OCI-LY3 (cell line): ENCODE measurements around the gene CCDC136.

Experiments used
- H2AFZ ChIP-seq: fragments of 200-600, 300-600 bp; shearing (Covaris generic); 2 replicates; pipeline ENCODE4 v1.6.0; 2014; ENCODE audit warnings: antibody characterized with exemption, low read depth, low read length
- H3K27ac ChIP-seq: fragments of 200-600, 300-600 bp; sonication (generic); 2 replicates; pipeline ENCODE4 v1.5.1; 2014; ENCODE audit warnings: mild to moderate bottlenecking, low read length, moderate library complexity, mixed read lengths
- H3K27me3 ChIP-seq: fragments of 200-600, 300-600 bp; sonication (generic); 2 replicates; pipeline ENCODE4 v1.6.1; 2014; ENCODE audit warnings: low read depth, low read length, mixed read lengths
- H3K36me3 ChIP-seq: fragments of 200-600, 300-600 bp; sonication (generic); replicated peaks from 2 replicates; pipeline ENCODE3; 2014; ENCODE audit warnings: low read depth, low read length, mixed read lengths
- H3K4me1 ChIP-seq: fragments of 300-600, 200-600 bp; sonication (generic); 2 replicates; pipeline ENCODE4 v1.6.1; 2014; ENCODE audit warnings: low read length, mixed read lengths
- H3K4me2 ChIP-seq: fragments of 200-600, 300-600 bp; sonication (generic); 2 replicates; pipeline ENCODE4 v1.6.1; 2014; ENCODE audit warnings: low read length, mixed read lengths
- H3K4me3 ChIP-seq: fragments of 300-600, 200-600 bp; sonication (generic); 2 replicates; pipeline ENCODE4 v1.5.1; 2014; ENCODE audit warnings: antibody characterized with exemption, mild to moderate bottlenecking, low read length, moderate library complexity
- H3K79me2 ChIP-seq: fragments of 300-600, 200-600 bp; shearing (Covaris generic); 2 replicates; pipeline ENCODE4 v1.6.1; 2014; ENCODE audit warnings: mild to moderate bottlenecking, low read length, mixed read lengths
- H3K9ac ChIP-seq: fragments of 300-600, 200-600 bp; shearing (Covaris generic); 2 replicates; pipeline ENCODE4 v1.6.0; 2014; ENCODE audit warnings: mild to moderate bottlenecking, low read length, moderate library complexity
- H3K9me3 ChIP-seq: fragments of 200-600, 300-600 bp; shearing (Covaris generic); 2 replicates; pipeline ENCODE4 v1.6.1; 2014; ENCODE audit warnings: low read length, mixed read lengths; ENCODE audit not compliant: insufficient read depth
- H4K20me1 ChIP-seq: fragments of 200-600, 300-600 bp; sonication (generic); 2 replicates; pipeline ENCODE4 v1.6.1; 2016; ENCODE audit warnings: low read length, mixed read lengths; ENCODE audit not compliant: insufficient read depth
- EZH2phosphoT487 ChIP-seq: fragments of 200-600 bp; shearing (Covaris generic); IDR thresholded peaks from 2 replicates; pipeline ENCODE4 v1.6.1; 2018; ENCODE audit warnings: antibody characterized with exemption, mixed run types, low read depth
- TF ChIP-seq, protein P1 (sequence below): fragments of 200-600, 300-600 bp; sonication (generic); IDR thresholded peaks from 2 replicates; pipeline ENCODE4 v1.5.1; 2014; ENCODE audit warnings: antibody characterized with exemption, low read length, low read depth

Gene CCDC136

DNA sequence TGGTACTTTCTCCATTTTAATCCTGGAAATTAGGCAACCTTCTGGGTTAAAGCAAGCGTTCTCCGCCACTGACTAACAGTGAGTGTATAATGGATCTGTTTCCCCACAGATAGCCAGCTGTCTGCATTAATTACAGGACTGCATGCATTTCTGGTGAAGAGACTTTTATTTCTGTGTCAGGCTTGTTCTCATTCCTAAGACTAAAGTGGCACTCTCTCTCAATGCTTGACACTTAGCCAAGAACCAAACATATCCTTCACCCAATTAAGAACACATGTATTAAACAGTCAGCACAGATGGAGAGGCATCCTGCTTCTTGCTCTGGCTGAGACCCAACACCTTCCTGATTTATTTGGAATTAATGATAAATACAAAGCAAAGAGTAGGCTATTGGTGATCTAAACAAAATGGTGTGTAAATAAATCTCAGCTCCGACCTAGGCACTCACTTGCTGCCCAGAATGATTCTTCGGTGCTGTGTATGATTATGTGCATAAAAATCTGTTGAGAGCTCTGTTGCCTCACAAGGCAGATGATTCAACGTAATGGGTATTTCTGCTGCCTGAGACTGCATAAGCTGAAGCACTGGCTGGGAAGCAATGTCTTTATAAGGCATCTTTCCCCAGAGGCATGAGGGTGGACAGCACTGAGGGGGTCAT lies 35.8 kb upstream of the CCDC136 start:
- Histone ChIP-seq H3K9me3 (no peaks in the 10 kb centered on the region), H3K4me2 (no peak overlapping the region), H3K79me2 (peaks cover 26% of the 10 kb centered on the region), H3K9ac (no peak overlapping the region), H3K27me3 (no peaks in the 10 kb centered on the region), H3K4me3 (no peak overlapping the region), H4K20me1 (peaks cover 14% of the 10 kb centered on the region), H3K36me3 (peaks cover 55% of the 10 kb centered on the region), H3K27ac (no peak overlapping the region), H3K4me1 (no peaks in the 10 kb centered on the region), H2AFZ (no peak overlapping the region)
- TF ChIP-seq, protein P1, sequence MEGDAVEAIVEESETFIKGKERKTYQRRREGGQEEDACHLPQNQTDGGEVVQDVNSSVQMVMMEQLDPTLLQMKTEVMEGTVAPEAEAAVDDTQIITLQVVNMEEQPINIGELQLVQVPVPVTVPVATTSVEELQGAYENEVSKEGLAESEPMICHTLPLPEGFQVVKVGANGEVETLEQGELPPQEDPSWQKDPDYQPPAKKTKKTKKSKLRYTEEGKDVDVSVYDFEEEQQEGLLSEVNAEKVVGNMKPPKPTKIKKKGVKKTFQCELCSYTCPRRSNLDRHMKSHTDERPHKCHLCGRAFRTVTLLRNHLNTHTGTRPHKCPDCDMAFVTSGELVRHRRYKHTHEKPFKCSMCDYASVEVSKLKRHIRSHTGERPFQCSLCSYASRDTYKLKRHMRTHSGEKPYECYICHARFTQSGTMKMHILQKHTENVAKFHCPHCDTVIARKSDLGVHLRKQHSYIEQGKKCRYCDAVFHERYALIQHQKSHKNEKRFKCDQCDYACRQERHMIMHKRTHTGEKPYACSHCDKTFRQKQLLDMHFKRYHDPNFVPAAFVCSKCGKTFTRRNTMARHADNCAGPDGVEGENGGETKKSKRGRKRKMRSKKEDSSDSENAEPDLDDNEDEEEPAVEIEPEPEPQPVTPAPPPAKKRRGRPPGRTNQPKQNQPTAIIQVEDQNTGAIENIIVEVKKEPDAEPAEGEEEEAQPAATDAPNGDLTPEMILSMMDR: no peak
- no peak for TF ChIP-seq EZH2phosphoT487

DNA sequence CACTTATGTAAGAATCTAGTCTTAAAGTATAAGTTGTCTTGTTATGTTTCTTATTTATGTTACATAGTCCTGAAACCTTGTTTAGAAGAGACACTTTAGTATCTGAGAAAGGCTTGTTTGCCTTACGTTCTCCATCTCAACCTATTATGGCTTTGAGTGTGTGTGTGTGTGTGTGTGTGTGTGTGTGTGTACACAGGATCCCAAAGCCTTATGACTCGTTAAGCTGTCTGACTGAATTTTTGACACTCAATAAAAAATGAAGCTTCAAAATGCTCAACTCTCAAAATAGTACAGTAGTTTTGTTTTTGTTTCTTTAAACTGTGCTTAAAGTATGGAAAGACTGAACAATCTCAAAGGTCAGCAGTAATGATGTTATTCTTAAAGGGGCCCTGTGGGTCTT lies 34.6 kb upstream of the CCDC136 start:
- Histone ChIP-seq H2AFZ (no peak overlapping the region), H3K9ac (no peak overlapping the region), H4K20me1 (peaks cover 14% of the 10 kb centered on the region), H3K36me3 (peaks cover 62% of the 10 kb centered on the region), H3K79me2 (peaks cover 22% of the 10 kb centered on the region), H3K4me2 (no peak overlapping the region), H3K4me1 (no peaks in the 10 kb centered on the region), H3K27ac (no peak overlapping the region), H3K27me3 (no peaks in the 10 kb centered on the region), H3K4me3 (no peak overlapping the region), H3K9me3 (no peaks in the 10 kb centered on the region)
- no peak for TF ChIP-seq EZH2phosphoT487
- TF ChIP-seq, protein P1: no peak

DNA sequence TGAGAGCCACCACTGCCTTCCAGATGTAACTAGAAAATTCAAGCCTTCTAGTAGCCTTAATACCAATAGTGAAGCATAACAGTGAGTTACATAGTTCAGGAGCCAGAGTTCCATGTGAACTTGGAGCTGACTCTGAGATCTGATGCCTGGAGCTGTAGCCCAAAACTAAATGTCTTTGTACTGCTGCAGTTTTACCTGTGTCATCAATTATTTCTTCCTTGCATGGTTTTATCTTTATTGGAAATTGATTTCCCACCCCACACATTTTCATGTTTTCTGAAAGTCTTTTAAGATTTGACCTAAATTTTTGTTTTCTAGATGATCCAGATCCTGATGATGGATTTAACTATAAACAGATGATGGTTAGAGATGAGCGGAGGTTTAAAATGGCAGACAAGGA lies 33.2 kb upstream of the CCDC136 start:
- no peak overlapping the region for H3K4me2 ChIP-seq
- H4K20me1 ChIP-seq: 0 out of 2 replicates have a peak, but pooled peaks cover 9% of the 10 kb centered on the region
- no peak overlapping the region for H3K4me3 ChIP-seq
- TF ChIP-seq EZH2phosphoT487: no peak
- TF ChIP-seq, protein P1: no peak
- no peak overlapping the region for H3K9ac ChIP-seq
- peaks cover 58% of the 10 kb centered on the region for H3K36me3 ChIP-seq
- H3K9me3 ChIP-seq: no peaks in the 10 kb centered on the region
- H3K79me2 ChIP-seq: peaks cover 19% of the 10 kb centered on the region
- H3K4me1 ChIP-seq: no peaks in the 10 kb centered on the region
- H3K27me3 ChIP-seq: no peaks in the 10 kb centered on the region
- no peak overlapping the region for H3K27ac ChIP-seq
- no peak overlapping the region for H2AFZ ChIP-seq

GRCh38 chr7:128759242-128759641 lies 32.5 kb upstream of the CCDC136 start:
- H3K9ac ChIP-seq: no peak overlapping the region
- TF ChIP-seq, protein P1: no peak
- TF ChIP-seq EZH2phosphoT487: no peak
- H3K27me3 ChIP-seq: no peaks in the 10 kb centered on the region
- no peak overlapping the region for H3K27ac ChIP-seq
- H3K4me1 ChIP-seq: no peaks in the 10 kb centered on the region
- H3K4me2 ChIP-seq: no peak overlapping the region
- no peaks in the 10 kb centered on the region for H3K9me3 ChIP-seq
- peaks cover 15% of the 10 kb centered on the region for H3K79me2 ChIP-seq
- H3K36me3 ChIP-seq: peaks cover 54% of the 10 kb centered on the region
- no peak overlapping the region for H2AFZ ChIP-seq
- no peak overlapping the region for H3K4me3 ChIP-seq
- H4K20me1 ChIP-seq: 0 out of 2 replicates have a peak, but pooled peaks cover 9% of the 10 kb centered on the region
